ENCODE measurements around the gene REEP5. TPM values are rescaled to one million over a fixed set of nuclear protein-coding genes. Genes with fewer than 3 reads are reported as not detected.
"Not testable (repeated sequence)": the region's sequence is repeated elsewhere in the genome, so short reads cannot be mapped to it uniquely, and the experiment has no call there.

REEP5 gene
- total RNA-seq, 1 donor from 2014 or later, result 87.6 TPM

- DNase-seq (ENCODE audit: low spot score), result no peak
- Mint-ChIP-seq H3K36me3 (ENCODE audit: low read depth) (peaks cover 12% of the 10 kb centered on the region), H3K4me1 (ENCODE audit: low read depth) (peaks cover 3% of the 10 kb centered on the region), H3K4me3 (ENCODE audit: unreplicated experiment) (no peak overlapping the region), H3K9me3 (ENCODE audit: low read depth) (no peaks in the 10 kb centered on the region), H3K27ac (ENCODE audit: unreplicated experiment) (no peak overlapping the region), H3K27me3 (ENCODE audit: low read depth) (no peaks in the 10 kb centered on the region)
- TF ChIP-seq CTCF (IDR thresholded peaks at IDR 0.05), result no peak
Observed at GRCh38 chr5:112906637-112907036, 15.4 kb downstream of the REEP5 start.

GRCh38 chr5:112904996-112905395, 17.0 kb downstream of the REEP5 start:
- peaks cover 15% of the 10 kb centered on the region for H3K36me3 Mint-ChIP-seq (ENCODE audit: low read depth)
- not testable (repeated sequence) for H3K27me3 Mint-ChIP-seq (ENCODE audit: low read depth)

GRCh38 chr5:112902561-112902960, 19.5 kb downstream of the REEP5 start:
- TF ChIP-seq CTCF (IDR thresholded peaks at IDR 0.05), result no peak
- Mint-ChIP-seq H3K4me3 (ENCODE audit: unreplicated experiment) (no peak overlapping the region), H3K27me3 (ENCODE audit: low read depth) (no peaks in the 10 kb centered on the region), H3K4me1 (ENCODE audit: low read depth) (peaks cover 3% of the 10 kb centered on the region), H3K9me3 (ENCODE audit: low read depth) (no peaks in the 10 kb centered on the region), H3K27ac (ENCODE audit: unreplicated experiment) (no peak overlapping the region), H3K36me3 (ENCODE audit: low read depth) (peaks cover 23% of the 10 kb centered on the region)
- no peak for DNase-seq (ENCODE audit: low spot score)

More at GRCh38 chr5:112904996-112905395, 17.0 kb downstream of the REEP5 start:
- H3K4me3 Mint-ChIP-seq (ENCODE audit: unreplicated experiment); DNase-seq (ENCODE audit: low spot score); H3K4me1 Mint-ChIP-seq (ENCODE audit: low read depth); H3K27ac Mint-ChIP-seq (ENCODE audit: unreplicated experiment); H3K9me3 Mint-ChIP-seq (ENCODE audit: low read depth): not testable (repeated sequence)

GRCh38 chr5:112895682-112896081, 26.3 kb downstream of the REEP5 start:
- Mint-ChIP-seq H3K27me3 (ENCODE audit: low read depth) (no peaks in the 10 kb centered on the region), H3K36me3 (ENCODE audit: low read depth) (peaks cover 23% of the 10 kb centered on the region), H3K9me3 (ENCODE audit: low read depth) (no peaks in the 10 kb centered on the region), H3K4me1 (ENCODE audit: low read depth) (peaks cover 3% of the 10 kb centered on the region), H3K4me3 (ENCODE audit: unreplicated experiment) (no peak overlapping the region), H3K27ac (ENCODE audit: unreplicated experiment) (no peak overlapping the region)
- DNase-seq (ENCODE audit: low spot score), result no peak
- TF ChIP-seq CTCF (IDR thresholded peaks at IDR 0.05), result no peak

GRCh38 chr5:112892776-112893175, 29.3 kb downstream of the REEP5 start:
- TF ChIP-seq CTCF (IDR thresholded peaks at IDR 0.05), result no peak
- H3K9me3 Mint-ChIP-seq (ENCODE audit: low read depth), result no peaks in the 10 kb centered on the region
- peaks cover 3% of the 10 kb centered on the region for H3K4me1 Mint-ChIP-seq (ENCODE audit: low read depth)
- no peak overlapping the region for H3K27ac Mint-ChIP-seq (ENCODE audit: unreplicated experiment)
- peaks cover 18% of the 10 kb centered on the region for H3K36me3 Mint-ChIP-seq (ENCODE audit: low read depth)
- H3K27me3 Mint-ChIP-seq (ENCODE audit: low read depth), result no peaks in the 10 kb centered on the region
- H3K4me3 Mint-ChIP-seq (ENCODE audit: unreplicated experiment), result no peak overlapping the region
- DNase-seq (ENCODE audit: low spot score), result no peak

- not testable (repeated sequence) for H3K4me1 Mint-ChIP-seq (ENCODE audit: low read depth); DNase-seq (ENCODE audit: low spot score); H3K27ac Mint-ChIP-seq (ENCODE audit: unreplicated experiment); H3K4me3 Mint-ChIP-seq (ENCODE audit: unreplicated experiment); H3K9me3 Mint-ChIP-seq (ENCODE audit: low read depth); H3K27me3 Mint-ChIP-seq (ENCODE audit: low read depth)
- peaks cover 17% of the 10 kb centered on the region for H3K36me3 Mint-ChIP-seq (ENCODE audit: low read depth)
Observed at GRCh38 chr5:112892066-112892465, 30.0 kb downstream of the REEP5 start.

All from chondrocyte (in vitro differentiated cells).